GM12801 (cell line): ENCODE results near the gene HS6ST3.

Experiments
- CTCF ChIP-seq: IDR thresholded peaks from one replicate; pipeline ENCODE4 v1.5.1; 2011; ENCODE audit warnings: control low read depth; ENCODE audit not compliant: insufficient read length; ENCODE audit errors: extremely low read depth

The HS6ST3 gene

GRCh38 chr13:96397807-96398206 lies 307.9 kb downstream of the HS6ST3 start:
- no peak for TF ChIP-seq CTCF

GRCh38 chr13:96398486-96398885 lies 308.6 kb downstream of the HS6ST3 start:
- no peak for TF ChIP-seq CTCF

- no peak for TF ChIP-seq CTCF
Measured at GRCh38 chr13:96403241-96403640, 313.3 kb downstream of the HS6ST3 start.

GRCh38 chr13:96403651-96404050 lies 313.7 kb downstream of the HS6ST3 start:
- no peak for TF ChIP-seq CTCF

GRCh38 chr13:96415831-96416385 lies 326.0 kb downstream of the HS6ST3 start:
- TF ChIP-seq CTCF: no peak

GRCh38 chr13:96417939-96418685 lies 328.2 kb downstream of the HS6ST3 start:
- no peak for TF ChIP-seq CTCF

- no peak for TF ChIP-seq CTCF
Measured at GRCh38 chr13:96421314-96421713, 331.4 kb downstream of the HS6ST3 start.
